CD14-positive monocyte (primary cell): ENCODE data around the gene ECSCR. TPM values are rescaled to one million over a fixed set of nuclear protein-coding genes. Genes with fewer than 3 reads are reported as not detected.
A peak's percentile ranks its signal among the peaks of the same experiment; 100 is the strongest.
"Not testable (repeated sequence)": the region's sequence is repeated elsewhere in the genome, so short reads cannot be mapped to it uniquely, and the experiment has no call there.

Experiments used
- DNase-seq, 3 donors: peaks; one replicate each; pipeline ENCODE4 v3.0.0-alpha.2; 2011 to 2022
- H2AFZ ChIP-seq: 2 replicates; pipeline ENCODE4 v1.6.0; 2012; ENCODE audit warnings: mild to moderate bottlenecking, low read depth, low read length, inconsistent platforms; ENCODE audit not compliant: insufficient read depth, poor library complexity, severe bottlenecking
- H3K27ac ChIP-seq, 2 donors: 1 replicate in 1 of 2; 2 replicates in 1 of 2; pipeline ENCODE4 v1.5.1; 2012 to 2013; ENCODE audit warnings: low read length in 2 of 2, control low read depth in 1 of 2, inconsistent platforms in 1 of 2, low read depth in 1 of 2, mild to moderate bottlenecking in 1 of 2
- H3K27me3 ChIP-seq, 2 donors: one replicate each; pipeline versions ENCODE4 v1.6.0 to v1.6.1; 2011 to 2013; ENCODE audit warnings: low read length in 2 of 2; ENCODE audit not compliant: control insufficient read depth in 2 of 2, insufficient read depth in 2 of 2
- H3K36me3 ChIP-seq, 2 donors: replicated peaks in 1 of 2; 1 replicate in 1 of 2; 2 replicates in 1 of 2; pipeline versions ENCODE4 v1.5.1 to v1.6.1; 2012 to 2013; ENCODE audit warnings: low read length in 2 of 2, control low read depth in 1 of 2, inconsistent platforms in 1 of 2, mild to moderate bottlenecking in 1 of 2; ENCODE audit not compliant: insufficient read depth in 2 of 2, control insufficient read depth in 1 of 2
- H3K4me1 ChIP-seq, 2 donors: 1 replicate in 1 of 2; 2 replicates in 1 of 2; pipeline versions ENCODE4 v1.5.1 to v1.6.1; 2012 to 2013; ENCODE audit warnings: low read length in 2 of 2, control low read depth in 1 of 2, inconsistent platforms in 1 of 2, mild to moderate bottlenecking in 1 of 2, moderate library complexity in 1 of 2; ENCODE audit not compliant: insufficient read depth in 2 of 2, control insufficient read depth in 1 of 2
- H3K4me2 ChIP-seq: replicated peaks from 2 replicates; pipeline ENCODE3; 2012; ENCODE audit warnings: low read length, moderate library complexity, mild to moderate bottlenecking; ENCODE audit not compliant: poor library complexity, severe bottlenecking; ENCODE audit errors: extremely low read depth
- H3K4me3 ChIP-seq, 3 experiments: fragments of 200-600 bp in 1 of 3; sonication (generic) in 1 of 3; replicated peaks in 1 of 3; 1 replicate in 2 of 3; 2 replicates in 1 of 3; pipeline ENCODE4 v1.5.1; 2011 to 2013; ENCODE audit warnings: low read length in 3 of 3, mild to moderate bottlenecking in 3 of 3, control low read depth in 2 of 3, low read depth in 2 of 3, inconsistent platforms in 1 of 3, moderate library complexity in 1 of 3
- H3K79me2 ChIP-seq: 2 replicates; pipeline ENCODE4 v1.6.0; 2012; ENCODE audit warnings: mild to moderate bottlenecking, control low read depth, inconsistent platforms, low read length, moderate library complexity; ENCODE audit not compliant: insufficient read depth
- H3K9ac ChIP-seq: 2 replicates; pipeline ENCODE4 v1.6.0; 2017; ENCODE audit warnings: low read length, mild to moderate bottlenecking; ENCODE audit not compliant: insufficient read depth, poor library complexity, severe bottlenecking
- H3K9me3 ChIP-seq, 2 donors: replicated peaks in 1 of 2; 1 replicate in 1 of 2; 2 replicates in 1 of 2; pipeline versions ENCODE4 v1.5.1 to v1.6.1; 2012 to 2013; ENCODE audit warnings: low read length in 2 of 2, control low read depth in 1 of 2; ENCODE audit not compliant: control insufficient read depth in 1 of 2, insufficient read depth in 1 of 2
- H4K20me1 ChIP-seq: 2 replicates; pipeline ENCODE4 v1.6.0; 2012; ENCODE audit warnings: mild to moderate bottlenecking, low read length, control low read depth, moderate library complexity; ENCODE audit not compliant: insufficient read depth
- H3K27ac Mint-ChIP-seq, 7 donors: one replicate each; pipeline ENCODE4 v1.8.0; 2020; ENCODE audit warnings: mild to moderate bottlenecking in 7 of 7, mixed read lengths in 7 of 7, moderate library complexity in 6 of 7, inconsistent platforms in 2 of 7
- H3K27me3 Mint-ChIP-seq, 3 donors: one replicate each; pipeline ENCODE4 v1.8.0; 2021 to 2022; ENCODE audit warnings: low read depth in 3 of 3, mild to moderate bottlenecking in 3 of 3, mixed read lengths in 3 of 3, moderate library complexity in 3 of 3, inconsistent platforms in 1 of 3
- H3K36me3 Mint-ChIP-seq, 2 donors: one replicate each; pipeline ENCODE4 v1.8.0; 2020; ENCODE audit warnings: mixed read lengths in 2 of 2, inconsistent platforms in 1 of 2, mild to moderate bottlenecking in 1 of 2
- H3K4me1 Mint-ChIP-seq: one replicate; pipeline ENCODE4 v1.8.0; 2020; ENCODE audit warnings: mild to moderate bottlenecking, mixed read lengths
- H3K4me3 Mint-ChIP-seq, 2 donors: one replicate each; pipeline ENCODE4 v1.8.0; 2020; ENCODE audit warnings: mild to moderate bottlenecking in 2 of 2, mixed read lengths in 2 of 2, moderate library complexity in 1 of 2
- H3K9me3 Mint-ChIP-seq, 7 donors: one replicate each; pipeline ENCODE4 v1.8.0; 2020 to 2022; ENCODE audit warnings: mixed read lengths in 7 of 7, mild to moderate bottlenecking in 6 of 7, moderate library complexity in 6 of 7, inconsistent platforms in 2 of 7
- CTCF ChIP-seq: fragments of 200-600 bp; IDR thresholded peaks from one replicate; pipeline ENCODE4 v1.8.0; 2022; ENCODE audit warnings: antibody characterized with exemption, mild to moderate bottlenecking
- WGBS: methylation state at CpG from one replicate; pipeline ENCODE4 v1.1.5; 2013; ENCODE audit warnings: missing lambda C conversion rate; ENCODE audit not compliant: insufficient coverage; 5-methylcytosine and 5-hydroxymethylcytosine counted together
- intact Hi-C, 2 donors: fragments of 100-400 bp; cut with micrococcal nuclease; formaldehyde crosslinking; loops; one replicate each; pipeline versions ENCODE4 v1.15.0 to v1.15.1; 2023
- polyA plus RNA-seq, 3 donors: library from polyadenylated mRNA; depleted of rRNA in 1 of 3; unstranded in 2 of 3; stranded (reverse) in 1 of 3; fragments of 300-500 nt in 2 of 3; fragments of >200 nt in 1 of 3; fragmentation: Illumina TruSeq in 2 of 3; gene quantifications; 1 replicate in 2 of 3; 2 replicates in 1 of 3; pipeline ENCODE4 v1.2.3, GENCODE V29; 2012 to 2021

The ECSCR gene
- polyA plus RNA-seq, 3 donors: not detected

GRCh38 chr5:139503036-139503817 is 40.7 kb upstream of the ECSCR start:
- H3K79me2 ChIP-seq, H3K27me3 ChIP-seq, H3K4me1 Mint-ChIP-seq, H3K27me3 Mint-ChIP-seq, H3K36me3 Mint-ChIP-seq, H3K4me3 ChIP-seq, H3K4me3 Mint-ChIP-seq, H3K36me3 ChIP-seq, H3K9me3 Mint-ChIP-seq, H3K27ac ChIP-seq, H4K20me1 ChIP-seq, H2AFZ ChIP-seq, H3K4me2 ChIP-seq, intact Hi-C loops, DNase-seq, H3K9ac ChIP-seq, H3K9me3 ChIP-seq: not testable (repeated sequence)
- peak overlapping the region in 1 of 7 donors; percentile 66 for H3K27ac Mint-ChIP-seq
- peaks cover 13% of the 10 kb centered on the region in 2 donors for H3K4me1 ChIP-seq
- WGBS: 87% methylated on average over 15 of the region's 15 CpGs

- peaks cover 7% of the 10 kb centered on the region for H3K4me1 Mint-ChIP-seq
- Histone ChIP-seq H3K9ac (no peak overlapping the region), H3K4me3 (no peak overlapping the region), H3K27me3 (no peaks in the 10 kb centered on the region), H3K9me3 (peaks cover 0 to 3% of the 10 kb centered on the region in 2 donors), H3K27ac (no peak overlapping the region), H3K4me2 (peak overlapping the region; percentile 26), H4K20me1 (no peaks in the 10 kb centered on the region), H3K36me3 (no peaks in the 10 kb centered on the region), H3K79me2 (no peaks in the 10 kb centered on the region), H3K4me1 (peaks cover 13 to 15% of the 10 kb centered on the region in 2 donors), H2AFZ (no peak overlapping the region)
- TF ChIP-seq CTCF: no peak
- H3K27me3 Mint-ChIP-seq: peaks cover 0 to 1% (median 0%) of the 10 kb centered on the region in 3 donors
- peak overlapping the region; percentile 12 to 59 for H3K4me3 Mint-ChIP-seq
- WGBS: 39% methylated on average over 4 of the region's 4 CpGs
- intact Hi-C loops: no loop called here
- peak in 1 of 3 donors; percentile 43 for DNase-seq
- H3K36me3 Mint-ChIP-seq: no peaks in the 10 kb centered on the region
- peak overlapping the region in 5 of 7 donors; percentile 56 to 85 (median 82) for H3K27ac Mint-ChIP-seq
- peaks cover 0 to 5% (median 0%) of the 10 kb centered on the region in 7 donors for H3K9me3 Mint-ChIP-seq
Observed at GRCh38 chr5:139501381-139501780, 38.8 kb upstream of the ECSCR start.
